Psoas muscle (tissue), 8 donors: ENCODE results near the gene SRRM4. TPM values are rescaled to one million over a fixed set of nuclear protein-coding genes. Genes with fewer than 3 reads are reported as not detected.

ENCODE experiments used
- ATAC-seq, 4 donors: fragments of 200-7000 bp; cut with Tn5 transposase; one replicate each; pipeline ENCODE4 v1.9.1; 2020; ENCODE audit warnings: moderate library complexity in 3 of 4, mild to moderate bottlenecking in 2 of 4
- DNase-seq, 2 donors: peaks; one replicate each; pipeline ENCODE4 v3.0.0-alpha.2; 2020
- H3K27ac ChIP-seq: fragments of 200-600 bp; one replicate; pipeline ENCODE4 v1.8.0; 2022
- H3K27me3 ChIP-seq, 3 donors: fragments of 200-600 bp in 1 of 3; one replicate each; pipeline versions ENCODE4 v1.6.1 to v1.8.0; 2013 to 2022; ENCODE audit warnings: low read length in 2 of 3, mild to moderate bottlenecking in 2 of 3, moderate library complexity in 1 of 3; ENCODE audit not compliant: insufficient read depth in 3 of 3
- H3K36me3 ChIP-seq, 2 donors: fragments of 200-600 bp in 1 of 2; one replicate each; pipeline versions ENCODE4 v1.6.1 to v1.8.0; 2013 to 2022; ENCODE audit warnings: low read depth in 1 of 2, mild to moderate bottlenecking in 1 of 2, moderate library complexity in 1 of 2; ENCODE audit not compliant: insufficient read depth in 1 of 2
- H3K4me1 ChIP-seq: fragments of 200-600 bp; one replicate; pipeline ENCODE4 v1.8.0; 2022
- H3K4me3 ChIP-seq: fragments of 200-600 bp; one replicate; pipeline ENCODE4 v1.8.0; 2022; ENCODE audit warnings: mild to moderate bottlenecking
- H3K9me3 ChIP-seq: fragments of 200-600 bp; one replicate; pipeline ENCODE4 v1.8.0; 2022
- CTCF ChIP-seq: fragments of 200-600 bp; IDR thresholded peaks from one replicate; pipeline ENCODE4 v1.8.0; 2022; ENCODE audit warnings: antibody characterized with exemption
- WGBS, 3 donors: extraction: QIAGEN DNeasy Blood & Tissue Kit; methylation state at CpG; one replicate each; pipeline versions ENCODE4 v1.1.6 to v1.1.7; 2013; 5-methylcytosine and 5-hydroxymethylcytosine counted together
- intact Hi-C, 2 donors: fragments of 100-400 bp; cut with DNase I; formaldehyde crosslinking; loops; one replicate each; pipeline versions ENCODE4 v1.11.0 to v1.14.2; 2022
- polyA plus RNA-seq, 3 donors: library from polyadenylated mRNA; stranded (reverse); fragments of 200-250 nt; gene quantifications; one replicate each; pipeline ENCODE4 v1.2.3, GENCODE V29; 2013
- total RNA-seq, 4 donors: library from RNA; stranded (reverse); fragmentation: NEBNext Ultra II Directional in 2 of 4; extraction: Animal tissue kit (Norgen Biotek cat#: 25700) in 2 of 4; gene quantifications; one replicate each; pipeline versions ENCODE4 v1.2.1 to v1.2.4, GENCODE V29; 2021 to 2023
- donor health status: healthy with polysubstance abuse.
- donor health status: DM: no; HTN: no; CAD: no; lungs with moderate emphysema.
- donor health status: Bipolar disorder and iron deficiency.
- donor health status: healthy.
- donor health status: DM: yes; HTN: yes; CAD: no.
- donor health status: DM: no; HTN: no; CAD: no.
- donor health status: DM: no; HTN: no; CAD: no.
- donor health status: DM: yes; HTN: yes; CAD: no.

The SRRM4 gene
- total and polyA plus RNA-seq, 7 donors, result 0.01 to 0.19 (median 0.09) TPM

GRCh38 chr12:119176267-119177055 lies 195.1 kb downstream of the SRRM4 start:
- no peak for TF ChIP-seq CTCF
- WGBS, 3 donors, result 12 to 22% (median 14%) methylated on average over 20 to 21 of the region's 21 CpGs
- Histone ChIP-seq H3K27me3 (no peaks in the 10 kb centered on the region), H3K4me1 (peaks cover 25% of the 10 kb centered on the region), H3K27ac (peak overlapping the region; percentile 96), H3K36me3 (peaks cover 0 to 16% of the 10 kb centered on the region in 2 donors), H3K9me3 (no peaks in the 10 kb centered on the region), H3K4me3 (peak overlapping the region; percentile 58)
- peak; percentile 92 to 98 for DNase-seq
- intact Hi-C loops, result loop anchor here in 1 of 2 donors (2.0 kb wide), 1 partner anchor 18 kb away; no protein-coding TSS in a partner anchor
- ATAC-seq, result peak; percentile 61 to 64 (median 63)

GRCh38 chr12:119177056-119177325 lies 195.7 kb downstream of the SRRM4 start:
- peak overlapping the region; percentile 96 for H3K27ac ChIP-seq
- peaks cover 0 to 22% of the 10 kb centered on the region in 2 donors for H3K36me3 ChIP-seq
- ATAC-seq (no peak), DNase-seq (no peak)
- intact Hi-C loops, result loop anchor here in 1 of 2 donors (2.0 kb wide), 1 partner anchor 18 kb away; no protein-coding TSS in a partner anchor
- peak overlapping the region; percentile 58 for H3K4me3 ChIP-seq
- TF ChIP-seq CTCF, result no peak
- H3K9me3 ChIP-seq, result no peaks in the 10 kb centered on the region
- no peaks in the 10 kb centered on the region for H3K27me3 ChIP-seq
- peaks cover 25% of the 10 kb centered on the region for H3K4me1 ChIP-seq
- WGBS, 3 donors, result 40 to 69% (median 48%) methylated on average over 4 of the region's 4 CpGs

DNA sequence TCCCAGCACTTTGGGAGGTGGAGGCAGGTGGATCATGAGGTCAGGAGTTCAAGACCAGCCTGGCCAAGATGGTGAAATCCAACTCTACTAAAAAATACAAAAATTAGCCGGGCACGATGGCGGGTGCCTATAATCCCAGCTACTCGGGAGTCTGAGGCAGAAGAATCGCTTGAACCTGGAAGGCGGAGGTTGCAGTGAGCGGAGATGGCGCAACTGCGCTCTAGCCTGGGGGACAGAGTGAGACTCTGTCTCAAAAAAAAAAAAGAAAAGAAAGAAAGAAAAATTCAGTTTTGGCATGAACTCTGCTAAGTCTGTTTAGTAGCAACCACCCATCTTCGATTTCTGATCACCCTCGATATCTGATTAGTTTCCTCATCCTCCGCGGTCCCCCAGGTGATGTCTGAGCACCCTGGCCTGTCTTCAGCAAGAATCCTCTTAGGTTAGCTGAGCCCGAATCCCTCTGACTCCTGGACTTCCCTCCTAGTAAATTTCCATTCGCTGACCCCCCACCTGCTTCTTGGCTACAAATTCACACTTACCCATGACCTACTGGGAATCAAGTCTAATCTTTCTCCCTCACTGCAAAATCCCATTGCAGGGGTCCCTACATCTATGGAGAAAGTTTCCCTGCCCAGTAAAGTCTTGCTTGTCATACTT lies 196.5 kb downstream of the SRRM4 start:
- intact Hi-C loops, result loop anchor here (1.0 to 2.0 kb wide), 2 partner anchors 19 to 20 kb away; no protein-coding TSS in a partner anchor
- Histone ChIP-seq H3K27ac (peak overlapping the region; percentile 96), H3K27me3 (no peaks in the 10 kb centered on the region), H3K36me3 (peaks cover 0 to 30% of the 10 kb centered on the region in 2 donors), H3K4me1 (peaks cover 25% of the 10 kb centered on the region), H3K4me3 (peak overlapping the region; percentile 58), H3K9me3 (no peaks in the 10 kb centered on the region)
- DNase-seq (no peak), ATAC-seq (no peak)
- WGBS, 3 donors, result 63 to 83% (median 65%) methylated on average over 15 of the region's 15 CpGs
- no peak for TF ChIP-seq CTCF

GRCh38 chr12:119178544-119179334 lies 197.4 kb downstream of the SRRM4 start, which contains the start of gene HSPB8:
Gene HSPB8 (plus strand): TSS chr12:119178931. CDS start chr12:119179313, 382 bp downstream.
- TF ChIP-seq CTCF, result no peak
- Histone ChIP-seq H3K9me3 (no peaks in the 10 kb centered on the region), H3K27ac (peak within 1 kb of the TSS; percentile 96), H3K27me3 (no peaks in the 10 kb centered on the region), H3K4me3 (peak within 1 kb of the TSS; percentile 79), H3K36me3 (peaks cover 0 to 36% of the 10 kb centered on the region in 2 donors), H3K4me1 (peaks cover 25% of the 10 kb centered on the region)
- peak; percentile 94 to 99 for DNase-seq
- peak; percentile 76 to 91 (median 82) for ATAC-seq
- intact Hi-C loops, result loop anchor here in 1 of 2 donors (1.0 kb wide), 1 partner anchor 20 kb away; no protein-coding TSS in a partner anchor
- WGBS, 3 donors, result 2 to 3% (median 2%) methylated on average over 32 to 33 of the region's 33 CpGs
